ENCODE measurements around the gene OR3A2. TPM values are rescaled to one million over a fixed set of nuclear protein-coding genes. Genes with fewer than 3 reads are reported as not detected.
"Not testable (repeated sequence)": the region's sequence is repeated elsewhere in the genome, so short reads cannot be mapped to it uniquely, and the experiment has no call there.

OR3A2 gene
- total and polyA plus RNA-seq, 2 donors from 2014 or later = 1.1 TPM; not detected in 1

DNA sequence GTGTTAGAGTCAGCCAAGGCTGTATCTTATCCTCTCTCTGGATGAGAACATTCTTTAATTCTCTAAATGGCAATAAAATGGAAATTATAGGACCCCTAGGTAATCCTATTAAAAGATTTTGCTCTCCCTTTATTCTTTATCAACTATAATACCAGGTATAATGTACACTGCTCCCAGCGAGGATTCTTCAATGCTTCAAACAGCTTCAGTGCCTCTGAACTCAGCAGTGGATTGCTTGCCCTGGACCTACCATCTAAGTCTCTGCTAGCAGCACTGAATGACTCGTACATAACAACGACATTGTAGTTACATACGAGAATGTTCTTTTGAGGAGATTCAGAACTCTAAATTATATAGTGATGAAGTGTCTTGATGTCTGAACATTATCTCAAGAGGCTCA lies 3.7 kb upstream of the OR3A2 start:
- intact Hi-C loops (cut with DNase I) = no loop called here
- TF ChIP-seq, protein P1, sequence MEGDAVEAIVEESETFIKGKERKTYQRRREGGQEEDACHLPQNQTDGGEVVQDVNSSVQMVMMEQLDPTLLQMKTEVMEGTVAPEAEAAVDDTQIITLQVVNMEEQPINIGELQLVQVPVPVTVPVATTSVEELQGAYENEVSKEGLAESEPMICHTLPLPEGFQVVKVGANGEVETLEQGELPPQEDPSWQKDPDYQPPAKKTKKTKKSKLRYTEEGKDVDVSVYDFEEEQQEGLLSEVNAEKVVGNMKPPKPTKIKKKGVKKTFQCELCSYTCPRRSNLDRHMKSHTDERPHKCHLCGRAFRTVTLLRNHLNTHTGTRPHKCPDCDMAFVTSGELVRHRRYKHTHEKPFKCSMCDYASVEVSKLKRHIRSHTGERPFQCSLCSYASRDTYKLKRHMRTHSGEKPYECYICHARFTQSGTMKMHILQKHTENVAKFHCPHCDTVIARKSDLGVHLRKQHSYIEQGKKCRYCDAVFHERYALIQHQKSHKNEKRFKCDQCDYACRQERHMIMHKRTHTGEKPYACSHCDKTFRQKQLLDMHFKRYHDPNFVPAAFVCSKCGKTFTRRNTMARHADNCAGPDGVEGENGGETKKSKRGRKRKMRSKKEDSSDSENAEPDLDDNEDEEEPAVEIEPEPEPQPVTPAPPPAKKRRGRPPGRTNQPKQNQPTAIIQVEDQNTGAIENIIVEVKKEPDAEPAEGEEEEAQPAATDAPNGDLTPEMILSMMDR (IDR thresholded peaks at IDR 0.05; ENCODE audit: borderline replicate concordance, extremely low read depth, insufficient read depth) = no peak
- no peak overlapping the region for H3K9ac ChIP-seq (ENCODE audit: low read length in 3 of 3)
- FAIRE-seq (no peak), DNase-seq (no peak)
- H3K27ac ChIP-seq (ENCODE audit: low read depth in 2 of 2, low read length in 2 of 2) = no peak overlapping the region
- H3K36me3 ChIP-seq (ENCODE audit: control insufficient read depth in 2 of 3, insufficient read depth in 3 of 3, low read length in 3 of 3) = no peaks in the 10 kb centered on the region
- no peaks in the 10 kb centered on the region for H3K27me3 ChIP-seq (ENCODE audit: control insufficient read depth, insufficient read depth, low read length)
- H3K4me1 ChIP-seq (ENCODE audit: control insufficient read depth in 2 of 3, insufficient read depth in 2 of 3, low read depth in 1 of 3, low read length in 3 of 3) = no peaks in the 10 kb centered on the region
- peaks cover 0 to 3% (median 0%) of the 10 kb centered on the region in 3 donors for H3K9me3 ChIP-seq (ENCODE audit: control insufficient read depth in 2 of 3, insufficient read depth in 1 of 3, low read length in 3 of 3)
- no peak overlapping the region for H3K4me3 ChIP-seq (ENCODE audit: low read length in 3 of 3)

DNA sequence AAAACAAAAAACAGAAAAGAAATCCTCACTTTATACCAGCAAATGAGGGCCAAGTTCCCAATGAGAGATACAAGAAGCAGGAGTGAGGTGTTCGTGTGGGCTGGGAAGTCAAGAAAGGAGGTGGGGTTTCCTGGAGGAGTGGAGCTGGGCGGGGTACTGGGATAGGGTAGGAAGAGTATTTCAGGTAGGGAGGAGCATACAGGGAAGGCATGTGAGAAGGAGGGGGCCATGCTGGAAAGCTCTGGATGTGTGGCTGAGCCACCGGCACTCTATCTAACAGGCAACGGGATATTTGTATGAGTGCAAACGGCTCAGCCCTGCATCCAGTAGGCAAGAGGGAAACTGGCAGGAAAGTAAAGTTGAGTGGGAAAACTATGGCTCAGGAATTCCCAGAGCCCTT lies 4.2 kb downstream of the OR3A2 start:
- intact Hi-C loops (cut with DNase I) = no loop called here
- Histone ChIP-seq H3K36me3 (ENCODE audit: control insufficient read depth in 2 of 3, insufficient read depth in 3 of 3, low read length in 3 of 3) (no peaks in the 10 kb centered on the region), H3K27me3 (ENCODE audit: control insufficient read depth, insufficient read depth, low read length) (no peaks in the 10 kb centered on the region), H3K27ac (ENCODE audit: low read depth in 2 of 2, low read length in 2 of 2) (no peak overlapping the region), H3K4me3 (ENCODE audit: low read length in 3 of 3) (no peak overlapping the region), H3K4me1 (ENCODE audit: control insufficient read depth in 2 of 3, insufficient read depth in 2 of 3, low read depth in 1 of 3, low read length in 3 of 3) (no peaks in the 10 kb centered on the region), H3K9me3 (ENCODE audit: control insufficient read depth in 2 of 3, insufficient read depth in 1 of 3, low read length in 3 of 3) (no peaks in the 10 kb centered on the region), H3K9ac (ENCODE audit: low read length in 3 of 3) (no peak overlapping the region)
- FAIRE-seq (no peak), DNase-seq (no peak)
- TF ChIP-seq, protein P1 (IDR thresholded peaks at IDR 0.05; ENCODE audit: borderline replicate concordance, extremely low read depth, insufficient read depth) = no peak

DNA sequence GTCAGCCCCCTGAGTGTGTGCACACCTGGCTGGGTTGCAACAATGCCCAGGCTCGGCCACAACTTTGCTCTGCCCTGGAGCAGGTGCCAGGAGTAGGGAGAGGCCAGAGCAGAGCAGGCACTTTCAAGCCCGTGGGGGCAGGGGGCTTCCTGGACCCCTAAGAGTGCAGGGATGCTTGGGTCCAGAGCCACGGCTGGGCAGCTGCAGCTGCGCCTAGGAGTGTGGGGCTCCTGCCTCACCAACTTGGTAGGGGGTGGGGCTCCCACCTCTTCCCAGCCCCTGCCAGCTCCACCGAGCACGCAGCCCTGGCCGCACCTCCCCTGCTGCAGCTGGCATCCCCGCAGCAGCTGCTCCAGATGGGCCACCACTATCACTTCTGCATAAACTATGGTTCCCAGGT lies 7.8 kb downstream of the OR3A2 start:
- intact Hi-C loops (cut with DNase I) = no loop called here
- Histone ChIP-seq H3K27me3 (ENCODE audit: control insufficient read depth, insufficient read depth, low read length) (no peaks in the 10 kb centered on the region), H3K36me3 (ENCODE audit: control insufficient read depth in 2 of 3, insufficient read depth in 3 of 3, low read length in 3 of 3) (no peaks in the 10 kb centered on the region), H3K9me3 (ENCODE audit: control insufficient read depth in 2 of 3, insufficient read depth in 1 of 3, low read length in 3 of 3) (peaks cover 0 to 4% (median 0%) of the 10 kb centered on the region in 3 donors), H3K27ac (ENCODE audit: low read depth in 2 of 2, low read length in 2 of 2) (no peak overlapping the region), H3K4me1 (ENCODE audit: control insufficient read depth in 2 of 3, insufficient read depth in 2 of 3, low read depth in 1 of 3, low read length in 3 of 3) (no peaks in the 10 kb centered on the region), H3K9ac (ENCODE audit: low read length in 3 of 3) (no peak overlapping the region), H3K4me3 (ENCODE audit: low read length in 3 of 3) (no peak overlapping the region)
- TF ChIP-seq, protein P1 (IDR thresholded peaks at IDR 0.05; ENCODE audit: borderline replicate concordance, extremely low read depth, insufficient read depth) = no peak
- no peak for DNase-seq
- no peak for FAIRE-seq

DNA sequence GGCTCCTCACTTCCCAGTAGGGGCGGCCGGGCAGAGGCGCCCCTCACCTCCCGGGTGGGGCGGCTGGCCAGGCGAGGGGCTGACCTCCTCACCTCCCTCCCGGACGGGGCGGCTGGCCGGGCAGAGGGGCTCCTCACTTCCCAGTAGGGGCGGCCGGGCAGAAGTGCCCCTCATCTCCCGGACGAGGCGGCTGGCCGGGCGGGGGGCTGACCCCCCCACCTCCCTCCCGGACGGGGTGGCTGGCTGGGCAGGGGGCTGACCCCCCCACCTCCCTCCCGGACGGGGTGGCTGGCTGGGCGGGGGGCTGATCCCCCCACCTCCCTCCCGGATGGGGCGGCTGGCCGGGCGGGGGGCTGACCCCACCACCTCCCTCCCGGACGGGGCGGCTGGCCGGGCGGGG lies 14.9 kb downstream of the OR3A2 start:
- H3K27me3 ChIP-seq (ENCODE audit: control insufficient read depth, insufficient read depth, low read length); H3K27ac ChIP-seq (ENCODE audit: low read depth in 2 of 2, low read length in 2 of 2); H3K4me1 ChIP-seq (ENCODE audit: control insufficient read depth in 2 of 3, insufficient read depth in 2 of 3, low read depth in 1 of 3, low read length in 3 of 3); FAIRE-seq; H3K9ac ChIP-seq (ENCODE audit: low read length in 3 of 3); H3K4me3 ChIP-seq (ENCODE audit: low read length in 3 of 3); H3K9me3 ChIP-seq (ENCODE audit: control insufficient read depth in 2 of 3, insufficient read depth in 1 of 3, low read length in 3 of 3); H3K36me3 ChIP-seq (ENCODE audit: control insufficient read depth in 2 of 3, insufficient read depth in 3 of 3, low read length in 3 of 3); intact Hi-C loops (cut with DNase I): not testable (repeated sequence)
- peak in 1 of 5 donors; percentile 32 for DNase-seq

DNA sequence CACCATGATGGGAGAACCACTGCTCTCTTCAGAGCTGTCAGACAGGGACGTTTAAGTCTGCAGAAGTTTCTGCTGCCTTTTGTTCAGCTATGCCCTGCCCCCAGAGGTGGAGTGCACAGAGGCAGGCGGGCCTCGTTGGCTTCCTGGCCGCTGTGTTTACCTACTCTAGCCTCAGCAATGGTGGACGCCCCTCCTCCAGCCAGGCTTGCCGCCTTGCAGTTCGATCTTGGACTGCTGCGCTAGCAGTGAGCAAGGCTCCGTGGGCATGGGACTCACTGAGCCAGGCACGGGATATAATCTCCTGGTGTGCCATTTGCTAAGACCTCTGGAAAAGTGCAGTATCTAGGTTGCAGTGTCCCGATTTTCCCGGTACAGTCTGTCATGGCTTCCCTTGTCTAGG lies 43.3 kb downstream of the OR3A2 start:
- H3K4me1 ChIP-seq (ENCODE audit: control insufficient read depth in 2 of 3, insufficient read depth in 2 of 3, low read depth in 1 of 3, low read length in 3 of 3); H3K9me3 ChIP-seq (ENCODE audit: control insufficient read depth in 2 of 3, insufficient read depth in 1 of 3, low read length in 3 of 3); H3K36me3 ChIP-seq (ENCODE audit: control insufficient read depth in 2 of 3, insufficient read depth in 3 of 3, low read length in 3 of 3); intact Hi-C loops (cut with DNase I); FAIRE-seq; DNase-seq; H3K27ac ChIP-seq (ENCODE audit: low read depth in 2 of 2, low read length in 2 of 2); H3K27me3 ChIP-seq (ENCODE audit: control insufficient read depth, insufficient read depth, low read length); H3K4me3 ChIP-seq (ENCODE audit: low read length in 3 of 3); H3K9ac ChIP-seq (ENCODE audit: low read length in 3 of 3): not testable (repeated sequence)

Data from kidney (tissue), 14 donors.